Gastrocnemius medialis (tissue), 4 donors: ENCODE measurements around the gene COX4I1. TPM values are rescaled to one million over a fixed set of nuclear protein-coding genes. Genes with fewer than 3 reads are reported as not detected.
"Not testable (repeated sequence)": the region's sequence is repeated elsewhere in the genome, so short reads cannot be mapped to it uniquely, and the experiment has no call there.

Experiments
- ATAC-seq, 2 donors: fragments of 150-250 bp; one replicate each; pipeline ENCODE4 v1.9.1; 2016
- DNase-seq, 2 donors: peaks; one replicate each; pipeline ENCODE4 v3.0.0-alpha.2; 2019
- H3K27ac ChIP-seq, 4 donors: fragments of 200-600 bp; sonication (generic); 1 replicate in 1 of 4; 2 replicates in 3 of 4; pipeline ENCODE4 v1.5.1; 2016 to 2018; ENCODE audit warnings: mild to moderate bottlenecking in 2 of 4, moderate library complexity in 1 of 4
- H3K27me3 ChIP-seq, 3 donors: fragments of 200-600 bp; sonication (generic) in 2 of 3; 1 replicate in 1 of 3; 2 replicates in 2 of 3; pipeline versions ENCODE4 v1.5.1 to v1.6.0; 2016 to 2019; ENCODE audit warnings: mild to moderate bottlenecking in 1 of 3, moderate library complexity in 1 of 3
- H3K36me3 ChIP-seq, 2 donors: fragments of 200-600 bp; sonication (generic) in 1 of 2; one replicate each; pipeline ENCODE4 v1.5.1; 2017 to 2018
- H3K4me1 ChIP-seq, 2 donors: fragments of 200-600 bp; sonication (generic) in 1 of 2; one replicate each; pipeline ENCODE4 v1.5.1; 2016 to 2017; ENCODE audit warnings: mild to moderate bottlenecking in 2 of 2
- H3K4me3 ChIP-seq, 4 donors: fragments of 200-600 bp; sonication (generic) in 3 of 4; 1 replicate in 1 of 4; 2 replicates in 3 of 4; pipeline ENCODE4 v1.5.1; 2016 to 2019; ENCODE audit warnings: mild to moderate bottlenecking in 2 of 4
- H3K9me3 ChIP-seq, 3 donors: fragments of 200-600 bp; sonication (generic) in 2 of 3; 1 replicate in 1 of 3; 2 replicates in 2 of 3; pipeline ENCODE4 v1.5.1; 2016 to 2019
- CTCF ChIP-seq, 5 experiments: fragments of 450-650 bp in 3 of 5; fragments of 200-600 bp in 2 of 5; sonication (generic) in 2 of 5; IDR thresholded peaks in 4 of 5; conservative IDR thresholded peaks in 1 of 5; 1 replicate in 4 of 5; 2 replicates in 1 of 5; pipeline ENCODE4 v1.5.1; 2016 to 2019; ENCODE audit warnings: antibody characterized with exemption in 5 of 5, mild to moderate bottlenecking in 3 of 5, moderate library complexity in 3 of 5
- POLR2A ChIP-seq, 2 donors: fragments of 450-650 bp; IDR thresholded peaks; one replicate each; pipeline ENCODE4 v1.6.1; 2017; ENCODE audit warnings: antibody characterized with exemption in 2 of 2, mild to moderate bottlenecking in 2 of 2, moderate library complexity in 2 of 2
- in situ Hi-C, 4 donors: fragments of 200-750 bp; cut with MboI; loops; one replicate each; pipeline versions ENCODE4 v1.15.0 to v1.8.0; 2017; ENCODE audit warnings: low sequenced_read_pairs in 4 of 4
- intact Hi-C: fragments of 100-400 bp; cut with DNase I; formaldehyde crosslinking; loops from one replicate; pipeline ENCODE4 v1.15.1; 2023; ENCODE audit warnings: low total_unique reads
- total RNA-seq, 4 donors: library from RNA; depleted of rRNA; stranded (reverse); fragments of >200 nt; gene quantifications; one replicate each; pipeline versions ENCODE4 v1.1.0 to v1.2.3, GENCODE V29; 2016

Gene COX4I1
- total RNA-seq, 4 donors from 2014 or later: 666 to 782 (median 689) TPM

- no peaks in the 10 kb centered on the region for H3K9me3 ChIP-seq
- no peak for DNase-seq
- peaks cover 9 to 20% (median 11%) of the 10 kb centered on the region in 3 donors for H3K27me3 ChIP-seq
- intact Hi-C loops: no loop called here
- no peak overlapping the region for H3K27ac ChIP-seq
- no peaks in the 10 kb centered on the region for H3K4me1 ChIP-seq
- in situ Hi-C loops: loop anchor here in 2 of 4 donors (25.0 kb wide), 2 partner anchors 699 to 724 kb away; partner anchors contain the start of gene FOXF1 (in 1 of the 2)
- no peak overlapping the region for H3K4me3 ChIP-seq
- TF ChIP-seq CTCF (IDR thresholded peaks at IDR 0.05 in 4 of 5, conservative IDR thresholded peaks at IDR 0.05 in 1 of 5) (no peak), POLR2A (IDR thresholded peaks at IDR 0.05) (no peak)
- no peaks in the 10 kb centered on the region for H3K36me3 ChIP-seq
- no peak for ATAC-seq
These were observed 13.6 kb downstream of the COX4I1 start for GRCh38 chr16:85812811-85813700.

- no peak for ATAC-seq
- H3K9me3 ChIP-seq: no peaks in the 10 kb centered on the region
- H3K4me1 ChIP-seq: no peaks in the 10 kb centered on the region
- no peak overlapping the region for H3K27ac ChIP-seq
- peaks cover 9 to 33% (median 11%) of the 10 kb centered on the region in 3 donors for H3K27me3 ChIP-seq
- DNase-seq: no peak
- TF ChIP-seq CTCF (IDR thresholded peaks at IDR 0.05 in 4 of 5, conservative IDR thresholded peaks at IDR 0.05 in 1 of 5) (no peak), POLR2A (IDR thresholded peaks at IDR 0.05) (no peak)
- in situ Hi-C loops: loop anchor here in 2 of 4 donors (25.0 kb wide), 2 partner anchors 696 to 721 kb away; partner anchors contain the start of gene FOXF1 (in 1 of the 2)
- H3K36me3 ChIP-seq: no peaks in the 10 kb centered on the region
- intact Hi-C loops: no loop called here
- H3K4me3 ChIP-seq: no peak overlapping the region
These were observed 16.7 kb downstream of the COX4I1 start for GRCh38 chr16:85816159-85816558.

- H3K27me3 ChIP-seq: peaks cover 9 to 32% (median 9%) of the 10 kb centered on the region in 3 donors
- H3K4me1 ChIP-seq, ATAC-seq, H3K36me3 ChIP-seq, H3K9me3 ChIP-seq, H3K27ac ChIP-seq, H3K4me3 ChIP-seq, intact Hi-C loops, DNase-seq: not testable (repeated sequence)
- in situ Hi-C loops: loop anchor here in 2 of 4 donors (25.0 kb wide), 2 partner anchors 695 to 720 kb away; partner anchors contain the start of gene FOXF1 (in 1 of the 2)
These were observed 17.7 kb downstream of the COX4I1 start for GRCh38 chr16:85817195-85817594.

GRCh38 chr16:85819245-85819644 is 19.8 kb downstream of the COX4I1 start:
- H3K4me3 ChIP-seq: no peak overlapping the region
- H3K4me1 ChIP-seq: no peaks in the 10 kb centered on the region
- H3K27ac ChIP-seq: no peak overlapping the region
- DNase-seq: peak; percentile 29 to 46
- no peaks in the 10 kb centered on the region for H3K9me3 ChIP-seq
- peaks cover 0 to 18% (median 9%) of the 10 kb centered on the region in 3 donors for H3K27me3 ChIP-seq
- in situ Hi-C loops: loop anchor here in 2 of 4 donors (25.0 kb wide), 2 partner anchors 693 to 718 kb away; partner anchors contain the start of gene FOXF1 (in 1 of the 2)
- intact Hi-C loops: no loop called here
- H3K36me3 ChIP-seq: no peaks in the 10 kb centered on the region
- ATAC-seq: peak in 1 of 2 donors; percentile 49
- TF ChIP-seq POLR2A (IDR thresholded peaks at IDR 0.05): no peak
- TF ChIP-seq CTCF (IDR thresholded peaks at IDR 0.05 in 4 of 5, conservative IDR thresholded peaks at IDR 0.05 in 1 of 5): peak in 3 of 5 experiments; percentile 38 to 60 (median 42)

- TF ChIP-seq POLR2A (IDR thresholded peaks at IDR 0.05): no peak
- TF ChIP-seq CTCF (IDR thresholded peaks at IDR 0.05 in 4 of 5, conservative IDR thresholded peaks at IDR 0.05 in 1 of 5): no peak
- Histone ChIP-seq H3K4me3 (no peak overlapping the region), H3K27ac (no peak overlapping the region), H3K9me3 (no peaks in the 10 kb centered on the region), H3K4me1 (no peaks in the 10 kb centered on the region), H3K27me3 (peaks cover 0 to 18% (median 9%) of the 10 kb centered on the region in 3 donors), H3K36me3 (no peaks in the 10 kb centered on the region)
- in situ Hi-C loops (loop anchor here (5.0 to 25.0 kb wide), 5 partner anchors 165 to 718 kb away; partner anchors contain the start of gene FOXF1 (in 1 of the 4)), intact Hi-C loops (loop anchor here (2.0 kb wide), 2 partner anchors 167 to 701 kb away; no protein-coding TSS in a partner anchor)
- DNase-seq (no peak), ATAC-seq (no peak)
These were observed 20.3 kb downstream of the COX4I1 start for GRCh38 chr16:85819771-85820170.
